GM19240 (cell line): ENCODE data around the gene TMEM138.
"Not testable (repeated sequence)": the region's sequence is repeated elsewhere in the genome, so short reads cannot be mapped to it uniquely, and the experiment has no call there.

Experiments
- DNase-seq: peaks from one replicate; pipeline ENCODE4 v3.0.0; 2011; ENCODE audit warnings: low spot score; ENCODE audit not compliant: insufficient read length

The TMEM138 gene

DNA sequence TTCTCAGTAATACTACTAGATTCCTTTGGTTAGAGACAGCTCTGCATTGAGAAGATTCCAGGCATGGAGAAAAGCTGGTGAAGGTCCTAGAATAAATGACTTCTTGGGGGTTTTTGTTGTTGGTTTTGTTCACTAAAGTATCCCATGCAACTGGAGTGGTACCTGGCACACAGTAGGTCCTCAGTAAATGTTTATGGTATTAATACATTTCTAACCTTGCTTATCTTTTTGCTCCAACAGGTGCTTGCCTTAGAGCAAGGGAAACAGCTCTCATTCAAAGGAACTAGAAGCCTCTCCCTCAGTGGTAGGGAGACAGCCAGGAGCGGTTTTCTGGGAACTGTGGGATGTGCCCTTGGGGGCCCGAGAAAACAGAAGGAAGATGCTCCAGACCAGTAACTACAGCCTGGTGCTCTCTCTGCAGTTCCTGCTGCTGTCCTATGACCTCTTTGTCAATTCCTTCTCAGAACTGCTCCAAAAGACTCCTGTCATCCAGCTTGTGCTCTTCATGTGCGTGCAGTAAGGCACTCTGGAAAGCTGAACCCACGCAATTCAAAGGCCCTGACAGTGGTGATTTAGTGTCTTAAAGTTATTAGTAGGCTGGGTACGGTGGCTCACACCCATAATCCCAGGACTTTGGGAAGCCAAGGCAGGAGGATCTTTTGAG, 2.0 kb downstream of the TMEM138 start:
- no peak for DNase-seq

DNA sequence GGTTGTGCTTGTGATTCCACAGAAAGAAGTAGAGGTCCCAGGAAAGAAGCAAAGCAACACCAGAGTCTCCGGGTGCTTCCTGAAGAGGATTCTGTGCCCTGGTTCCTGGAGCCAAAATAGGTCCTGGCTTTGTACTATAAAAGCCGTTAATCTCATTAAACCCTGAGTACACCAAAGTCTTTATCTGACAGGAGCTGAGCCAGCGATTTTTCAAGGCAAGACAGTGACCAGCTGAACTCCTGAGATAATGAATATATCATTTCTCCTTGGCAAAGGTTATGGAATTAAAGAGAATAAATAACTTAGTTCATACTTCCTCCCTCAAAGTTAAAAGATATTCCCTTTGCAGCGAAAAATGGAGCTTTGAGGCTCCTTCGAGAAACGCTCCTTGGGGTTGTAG, 5.2 kb downstream of the TMEM138 start:
- DNase-seq = no peak

DNA sequence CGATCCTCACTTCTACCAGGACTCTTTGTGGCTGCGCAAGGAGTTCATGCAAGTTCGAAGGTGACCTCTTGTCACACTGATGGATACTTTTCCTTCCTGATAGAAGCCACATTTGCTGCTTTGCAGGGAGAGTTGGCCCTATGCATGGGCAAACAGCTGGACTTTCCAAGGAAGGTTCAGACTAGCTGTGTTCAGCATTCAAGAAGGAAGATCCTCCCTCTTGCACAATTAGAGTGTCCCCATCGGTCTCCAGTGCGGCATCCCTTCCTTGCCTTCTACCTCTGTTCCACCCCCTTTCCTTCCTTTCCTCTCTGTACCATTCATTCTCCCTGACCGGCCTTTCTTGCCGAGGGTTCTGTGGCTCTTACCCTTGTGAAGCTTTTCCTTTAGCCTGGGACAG, 6.5 kb downstream of the TMEM138 start:
- DNase-seq = no peak

DNA sequence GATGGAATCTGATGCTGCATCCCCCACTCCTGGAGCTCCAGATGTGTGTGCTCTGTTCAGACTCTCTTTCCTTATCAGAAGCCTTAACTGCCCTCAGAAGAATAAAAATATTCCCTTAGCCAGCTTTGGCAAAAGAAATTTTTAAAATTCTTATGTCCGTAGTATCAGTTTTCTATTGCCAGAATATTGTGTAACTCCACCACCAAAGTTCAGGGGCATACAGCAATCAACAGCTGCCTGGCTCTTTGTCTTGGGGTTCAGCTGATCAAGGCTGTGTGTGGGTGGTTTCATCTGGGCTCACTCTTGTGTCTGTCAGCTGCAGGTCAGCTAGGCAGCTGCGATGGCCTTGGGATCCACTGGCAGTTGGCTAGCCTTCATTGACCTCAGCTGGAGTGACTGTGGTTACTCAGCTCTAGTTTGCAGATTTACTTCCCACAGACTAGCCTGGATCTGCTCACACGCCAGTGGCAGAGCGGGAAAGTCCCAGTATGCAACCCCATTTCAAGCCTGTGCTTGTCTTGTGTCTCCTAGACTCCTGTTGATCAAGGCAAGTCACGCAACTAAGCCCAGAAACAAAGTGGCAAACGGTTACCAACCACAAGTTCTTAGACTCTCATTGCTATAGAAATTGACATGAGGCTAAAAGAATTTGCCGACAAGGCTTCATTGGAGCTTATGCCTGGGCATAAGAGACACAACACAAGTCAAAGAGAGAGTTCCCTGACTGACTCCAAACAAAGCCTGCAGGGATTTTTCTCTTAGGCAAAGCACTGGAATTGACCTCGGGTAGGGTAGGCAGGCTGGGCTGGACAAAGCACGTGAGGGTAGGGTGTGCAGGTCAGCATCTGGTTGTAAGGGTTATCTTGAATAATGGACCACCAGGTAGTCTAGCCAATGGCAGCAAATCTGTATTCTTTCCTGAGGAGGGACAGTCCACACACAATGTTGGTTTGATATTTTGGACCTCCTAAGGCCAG, 7.5 kb downstream of the TMEM138 start:
- no peak for DNase-seq

DNA sequence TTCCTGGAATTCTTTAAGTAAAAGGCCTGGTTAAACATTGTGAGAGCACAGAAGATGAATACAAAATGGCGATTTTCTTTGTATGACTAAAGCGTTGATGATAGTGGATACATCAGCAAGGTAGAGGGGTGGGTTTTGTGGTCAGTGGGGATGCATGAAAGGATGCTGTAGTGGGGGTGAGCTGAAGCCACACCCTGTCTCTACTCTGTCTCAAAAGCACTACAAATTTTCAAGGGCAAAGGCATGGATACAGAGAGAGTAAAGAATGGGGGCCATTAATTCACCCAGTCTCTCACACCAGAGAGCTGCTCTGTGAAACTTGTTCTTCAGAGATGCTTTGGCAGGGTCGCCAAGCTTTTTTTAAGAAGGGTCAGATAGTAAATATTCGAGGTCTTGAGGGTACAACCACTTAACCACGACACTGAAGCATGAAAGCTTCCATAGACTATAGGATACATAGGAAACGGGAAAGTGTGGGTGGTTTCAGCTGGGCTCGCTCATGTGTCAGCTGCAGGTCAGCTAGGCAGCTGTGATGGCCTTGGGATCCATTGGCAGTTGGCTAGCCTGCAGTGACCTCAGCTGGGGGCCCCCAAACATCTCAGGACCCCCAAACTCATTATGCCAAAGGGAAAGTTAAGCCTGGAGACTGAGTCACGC, 8.3 kb downstream of the TMEM138 start:
- DNase-seq = no peak

DNA sequence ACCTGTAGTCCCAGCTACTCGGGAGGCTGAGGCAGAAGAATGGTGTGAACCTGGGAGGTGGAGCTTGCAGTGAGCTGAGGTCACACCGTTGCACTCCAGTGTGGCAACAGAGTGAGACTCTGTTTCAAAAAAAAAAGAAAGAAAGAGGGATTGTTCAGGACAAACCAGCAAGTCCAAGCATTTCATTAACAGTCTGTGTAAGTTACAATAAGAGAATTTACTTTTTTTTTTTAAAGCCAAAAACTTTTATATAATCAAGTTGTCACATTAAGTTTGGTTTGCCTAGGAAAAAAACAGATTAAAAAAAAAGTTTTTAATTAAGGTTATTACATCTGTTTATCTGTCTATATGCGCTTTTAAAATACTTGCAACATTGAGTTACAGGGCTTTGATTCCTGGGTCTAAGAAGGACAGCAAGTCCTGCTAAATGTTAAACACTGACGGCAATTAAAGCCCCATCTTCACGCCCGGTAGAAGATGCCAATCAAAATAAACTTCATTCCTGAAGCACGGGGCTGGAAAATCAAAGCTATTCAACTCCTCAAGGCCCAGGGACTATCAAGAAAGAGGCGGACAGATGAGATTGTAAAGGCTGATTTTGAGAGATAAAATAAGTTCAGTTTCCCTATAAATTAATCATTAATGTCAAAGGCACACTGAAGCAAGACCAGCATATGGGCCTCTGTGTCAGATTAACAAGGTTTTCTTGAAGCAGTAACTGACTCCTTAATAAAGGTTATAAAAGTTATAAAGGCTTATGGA, 10.7 kb downstream of the TMEM138 start:
- no peak for DNase-seq

DNA sequence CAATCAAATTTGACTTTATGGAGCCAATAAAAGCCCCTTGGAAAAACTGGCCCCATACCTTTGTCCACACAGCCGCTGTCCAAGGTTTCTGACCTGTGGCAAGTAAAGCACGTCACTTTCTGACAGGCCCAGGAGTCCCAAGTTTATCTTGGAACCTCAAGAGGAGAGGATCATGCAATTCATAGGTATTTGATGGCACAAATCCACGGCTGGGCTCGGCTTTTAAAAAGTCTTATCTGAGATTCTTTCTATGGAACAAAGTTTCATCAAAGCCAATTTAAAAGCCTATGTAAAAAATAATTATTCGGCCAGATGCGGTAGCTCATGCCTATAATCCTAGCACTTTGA, 13.6 kb downstream of the TMEM138 start:
- no peak for DNase-seq

DNA sequence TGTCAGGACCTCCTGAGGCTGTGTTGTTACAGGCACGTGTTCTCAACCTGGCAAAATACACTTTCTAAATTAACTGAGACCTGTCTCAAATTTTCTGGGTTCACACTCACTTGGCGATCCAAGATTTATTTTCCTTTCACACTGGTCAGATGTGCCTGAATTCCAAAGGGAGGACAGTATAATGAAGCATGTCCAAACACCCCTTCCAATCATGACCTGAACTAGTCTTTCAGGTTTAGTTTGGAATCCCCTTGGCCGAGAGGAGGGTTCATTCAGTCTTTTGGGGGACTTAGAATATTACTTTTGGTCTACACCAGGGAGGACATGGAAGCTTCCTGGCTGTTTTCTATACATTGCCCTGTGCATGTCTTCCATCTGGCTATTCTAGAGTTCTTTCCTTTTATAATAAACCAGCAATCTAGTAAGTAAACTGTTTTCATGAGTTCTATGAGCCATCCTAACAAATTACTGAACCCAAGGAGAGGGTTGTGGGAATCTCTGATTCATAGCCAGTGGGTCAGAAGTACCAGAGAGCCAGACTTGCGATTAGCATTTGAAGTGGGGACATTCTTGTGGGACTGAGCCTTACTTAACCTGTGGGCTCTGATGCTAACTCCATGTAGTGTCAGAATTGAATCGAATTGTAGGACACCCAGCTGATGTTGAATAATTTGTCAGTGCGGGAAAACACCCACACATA, 15.4 kb downstream of the TMEM138 start:
- no peak for DNase-seq

DNA sequence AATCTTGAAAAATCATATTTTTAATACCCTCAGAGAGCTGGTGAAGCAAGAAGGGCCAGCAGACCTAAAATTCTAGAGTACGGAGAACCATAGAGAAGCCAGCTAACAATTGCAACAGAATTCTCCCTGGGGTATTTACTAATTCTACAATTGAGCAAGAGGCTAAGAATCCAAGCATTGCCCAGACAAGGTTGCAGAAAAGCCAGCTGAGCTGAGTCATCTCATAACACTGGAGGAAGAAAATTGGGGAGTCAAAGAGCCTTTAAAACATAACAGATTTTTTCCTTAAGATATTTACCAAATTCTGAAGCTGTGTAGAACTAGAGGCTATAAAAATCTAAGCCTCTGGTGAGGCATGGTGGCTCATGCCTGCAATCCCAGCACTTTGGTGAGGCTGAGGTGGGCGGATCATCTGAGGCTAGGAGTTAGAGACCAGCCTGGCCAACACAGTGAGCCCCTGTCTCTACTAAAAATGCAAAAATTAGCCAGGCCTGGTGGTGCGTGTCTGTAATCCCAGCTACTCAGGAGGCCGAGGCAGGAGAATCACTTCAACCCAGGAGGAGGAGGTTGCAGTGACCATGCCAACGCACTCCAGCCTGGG, 16.6 kb downstream of the TMEM138 start:
- no peak for DNase-seq

DNA sequence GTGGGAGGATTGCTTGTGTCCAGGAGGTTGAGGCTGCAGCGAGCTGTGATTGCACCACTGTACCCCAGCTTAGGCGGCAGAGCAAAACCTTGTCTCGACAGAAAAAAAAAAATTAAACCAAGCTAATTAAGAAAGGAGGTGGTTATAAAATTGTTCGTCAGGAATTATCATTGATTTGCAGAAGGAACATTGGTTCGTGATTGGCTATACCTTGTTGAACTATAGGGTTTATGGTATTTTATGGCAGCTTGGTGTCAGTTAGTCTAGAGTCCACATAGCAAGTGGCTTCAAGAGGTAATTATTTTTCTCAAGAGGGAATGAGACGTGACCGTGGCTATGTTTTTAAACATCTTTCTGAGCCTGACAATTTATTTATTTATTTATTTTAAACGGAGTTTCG, 18.7 kb downstream of the TMEM138 start:
- no peak for DNase-seq

DNA sequence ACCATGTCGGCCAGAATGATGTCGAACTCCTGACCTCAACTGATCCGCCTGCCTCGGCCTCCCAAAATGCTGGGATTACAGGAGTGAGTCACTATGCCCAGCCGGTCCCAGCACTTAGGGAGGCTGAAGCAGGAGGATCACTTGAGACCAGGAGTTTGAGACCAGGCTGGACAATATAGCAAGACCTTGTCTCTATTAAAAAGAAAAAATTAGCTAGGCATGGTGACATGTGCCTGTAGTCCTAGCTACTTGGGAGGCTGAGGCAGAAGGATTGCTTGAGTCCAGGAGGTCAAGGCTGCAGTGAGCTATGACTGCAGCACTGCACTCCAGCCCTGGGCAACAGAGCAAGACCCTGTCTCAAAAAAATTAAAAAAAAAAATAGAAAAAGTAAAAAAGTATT, 21.7 kb downstream of the TMEM138 start:
- DNase-seq = not testable (repeated sequence)

DNA sequence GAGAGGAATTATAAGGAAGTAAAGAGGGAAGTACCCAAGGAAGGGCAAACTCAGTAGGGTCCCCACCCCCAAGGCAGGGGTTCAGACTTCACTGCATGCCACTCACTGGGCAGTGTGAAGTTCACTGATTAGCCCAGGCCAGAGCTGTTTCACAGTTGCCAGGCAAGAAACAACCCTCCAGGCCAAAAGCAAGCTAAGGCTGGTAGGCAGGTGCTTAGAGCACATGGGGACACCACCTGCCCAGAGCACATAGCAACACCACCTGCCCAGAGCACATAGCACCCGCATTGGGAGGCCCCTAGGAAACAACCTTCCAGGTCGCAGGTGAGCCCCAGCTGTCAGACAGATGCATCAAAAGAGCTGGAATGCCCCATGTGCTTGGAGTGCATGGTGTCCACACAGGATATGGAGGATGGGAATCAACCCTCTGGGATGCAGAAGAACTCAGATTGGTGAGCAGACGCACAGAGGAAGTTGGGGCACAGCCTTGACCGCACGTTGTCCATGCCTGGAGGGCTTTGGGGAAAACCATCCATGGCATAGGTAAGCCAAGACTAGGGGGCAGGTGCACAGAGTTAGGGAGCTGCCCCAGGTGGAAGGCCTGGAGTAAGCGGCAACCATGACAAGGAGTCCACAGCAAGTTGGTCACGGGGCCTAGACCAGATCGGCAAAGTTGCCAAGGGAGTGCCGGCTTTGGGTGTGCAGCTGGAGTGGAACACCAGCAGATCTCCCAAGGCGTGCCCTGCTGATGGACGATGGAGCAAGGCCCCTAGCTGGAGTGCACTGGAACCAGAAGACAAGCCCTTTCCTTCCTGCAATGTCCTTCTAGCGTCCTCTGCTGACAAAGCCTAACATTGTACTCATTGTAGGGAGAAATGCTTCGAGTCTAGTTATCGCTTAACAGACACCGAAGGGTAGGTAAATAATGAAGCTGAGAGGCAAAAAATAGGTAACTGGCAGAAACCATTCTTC, 22.4 kb downstream of the TMEM138 start:
- no peak for DNase-seq

DNA sequence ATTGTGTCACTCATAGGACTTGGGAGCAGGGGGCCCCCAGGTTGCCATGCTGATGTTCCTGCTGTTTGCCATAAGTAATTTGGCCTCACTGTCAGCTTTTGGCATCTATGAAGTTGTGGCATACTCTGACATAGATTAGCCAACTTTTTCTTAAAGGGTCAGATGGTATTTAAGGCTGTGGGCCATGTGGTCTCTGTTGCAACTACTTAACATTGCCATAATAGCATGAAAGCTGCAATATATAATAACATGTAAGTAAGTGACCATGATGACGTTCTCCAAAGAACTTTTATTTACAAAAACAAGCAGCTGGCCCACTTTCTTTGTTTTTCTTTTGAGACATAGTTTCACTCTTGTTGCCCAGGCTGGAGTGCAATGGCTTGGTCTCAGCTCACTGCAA, 28.0 kb downstream of the TMEM138 start:
- no peak for DNase-seq

DNA sequence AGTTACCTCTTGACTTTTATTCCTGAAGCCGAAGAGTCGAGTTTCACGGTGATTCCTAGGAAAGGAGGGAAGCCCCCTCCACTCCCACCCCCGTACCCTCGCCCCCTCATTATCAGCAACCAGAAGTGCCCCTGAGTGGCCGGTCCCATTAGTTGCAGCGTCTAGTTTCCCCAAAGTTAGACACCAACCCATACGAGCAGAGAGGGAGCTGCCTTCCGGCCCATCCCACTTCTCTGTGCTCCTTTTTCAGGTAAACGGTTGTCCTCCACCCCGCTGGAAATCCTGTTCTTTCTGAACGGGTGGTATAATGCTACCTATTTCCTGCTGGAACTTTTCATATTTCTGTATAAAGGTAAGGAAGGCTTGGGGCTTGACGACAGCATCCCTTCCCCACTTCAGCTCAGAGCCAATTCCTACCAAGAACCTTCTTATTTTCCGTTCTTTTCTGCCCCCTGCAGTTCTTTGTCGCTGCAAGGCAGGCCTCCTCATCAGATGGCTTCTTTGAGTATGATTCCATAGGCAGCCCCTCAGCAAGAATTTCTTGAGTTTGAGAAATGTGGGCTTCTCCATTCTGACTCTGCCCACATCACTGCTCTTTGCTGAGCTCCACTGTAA, 30.9 kb downstream of the TMEM138 start:
- DNase-seq = no peak

DNA sequence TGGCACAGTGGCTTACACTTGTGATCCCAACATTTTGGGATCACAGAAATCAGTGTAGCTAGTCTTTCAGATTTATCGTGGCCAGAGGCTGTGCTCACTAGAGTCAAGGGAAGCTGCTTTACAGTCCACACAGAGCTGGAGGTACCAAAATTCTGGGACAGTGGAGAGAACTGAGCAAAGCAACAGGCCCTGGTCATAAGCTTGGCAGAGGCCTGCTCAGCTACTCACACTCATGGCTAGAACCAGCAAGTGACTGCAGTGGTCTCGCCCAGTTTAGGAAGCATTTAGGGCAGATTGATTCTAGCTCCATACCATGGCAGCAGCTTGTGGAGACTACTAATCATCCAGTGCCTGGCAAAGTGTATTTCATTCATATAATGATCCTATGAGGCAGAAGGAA, 39.0 kb downstream of the TMEM138 start:
- DNase-seq = no peak

DNA sequence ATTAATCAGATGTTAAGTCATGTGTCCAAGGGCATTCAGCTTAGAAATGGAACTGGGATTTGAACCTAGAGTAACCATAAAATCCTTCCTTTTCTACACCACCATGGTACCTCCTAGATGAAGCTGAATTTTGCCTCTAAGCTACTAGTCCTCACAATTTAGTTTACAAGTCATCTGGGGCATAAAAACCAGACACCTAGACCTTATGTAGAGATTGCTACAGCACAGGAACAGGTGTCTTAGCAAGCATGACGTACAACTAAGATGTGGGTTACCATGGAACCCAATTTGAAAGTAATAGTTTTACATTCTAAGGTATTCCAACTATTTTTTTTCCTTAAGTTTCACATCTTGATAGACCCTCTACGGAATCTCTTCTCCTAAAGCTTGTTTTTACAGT, 39.4 kb downstream of the TMEM138 start:
- DNase-seq = no peak

DNA sequence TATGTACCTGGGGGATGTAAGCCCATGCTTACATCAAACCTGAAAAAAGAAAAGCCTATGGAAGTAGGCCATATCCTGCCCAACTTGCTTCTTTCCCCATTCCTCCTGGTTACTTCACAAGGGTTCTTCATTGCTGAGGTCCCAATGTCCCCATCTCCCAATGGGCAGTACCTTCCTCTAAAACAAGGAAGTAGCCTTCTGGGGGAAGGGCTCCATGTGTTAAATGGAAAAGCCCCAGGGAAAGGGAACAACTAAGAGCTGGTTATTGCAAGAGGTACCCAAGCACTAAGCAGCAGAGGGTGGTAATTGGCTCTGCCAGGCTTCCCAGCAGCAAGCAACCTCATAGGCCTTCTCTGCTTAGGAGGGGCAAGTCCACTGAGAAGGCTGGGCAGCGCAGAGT, 41.5 kb downstream of the TMEM138 start:
- no peak for DNase-seq

DNA sequence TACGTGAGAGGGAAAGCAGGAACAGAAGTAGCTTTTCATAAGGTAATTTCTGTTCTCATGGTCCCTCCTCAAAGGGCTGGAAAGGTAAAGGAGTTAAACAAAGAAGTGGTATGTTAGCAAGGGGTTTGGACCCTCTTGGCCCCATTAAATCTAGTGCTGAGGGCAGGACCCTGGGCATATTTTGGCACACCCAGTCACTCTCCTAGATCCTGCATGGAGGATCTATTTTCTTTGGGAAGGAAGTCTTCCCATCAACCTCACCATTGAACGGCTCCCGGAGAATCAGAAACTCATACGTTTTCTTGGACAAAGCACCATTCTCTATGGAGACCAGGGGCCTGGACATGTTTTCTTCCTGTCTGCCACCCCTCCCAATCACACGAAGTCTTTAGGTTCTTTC, 41.9 kb downstream of the TMEM138 start:
- no peak for DNase-seq

DNA sequence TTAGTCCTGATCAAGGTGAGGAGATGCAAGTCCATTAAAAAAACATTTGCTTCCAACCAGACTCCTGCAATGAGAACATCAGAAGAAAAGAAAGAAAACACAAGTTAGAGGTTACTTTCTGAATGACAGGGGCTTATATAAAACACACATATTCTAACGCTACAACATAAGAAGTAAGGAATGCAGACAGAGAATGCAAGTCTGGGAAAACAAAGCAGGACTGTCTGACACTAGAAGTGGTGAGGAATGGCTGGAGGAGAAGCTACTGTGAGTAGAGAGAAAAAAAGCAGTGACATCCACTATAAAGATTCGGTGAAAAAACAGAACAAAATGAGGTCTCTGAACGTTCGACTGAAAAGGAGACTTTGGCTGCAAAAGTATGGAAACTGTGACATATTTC, 42.5 kb downstream of the TMEM138 start:
- no peak for DNase-seq
